ENCODE data around the gene SPTA1.

SPTA1 gene

GRCh38 chr1:158685085-158685484, 1.4 kb downstream of the SPTA1 start:
- no peak for DNase-seq (ENCODE audit: low spot score)

GRCh38 chr1:158681606-158682005, 4.9 kb downstream of the SPTA1 start:
- DNase-seq (ENCODE audit: low spot score), result no peak

- no peak for DNase-seq (ENCODE audit: low spot score)
Observed at GRCh38 chr1:158679289-158679688, 7.2 kb downstream of the SPTA1 start.

GRCh38 chr1:158675563-158676323, 10.8 kb downstream of the SPTA1 start:
- no peak for DNase-seq (ENCODE audit: low spot score)

- DNase-seq (ENCODE audit: low spot score), result no peak
Observed at GRCh38 chr1:158674302-158674701, 12.2 kb downstream of the SPTA1 start.

- no peak for DNase-seq (ENCODE audit: low spot score)
Observed at GRCh38 chr1:158666037-158666436, 20.5 kb downstream of the SPTA1 start.

- DNase-seq (ENCODE audit: low spot score), result no peak
Observed at GRCh38 chr1:158654571-158654970, 31.9 kb downstream of the SPTA1 start.

- DNase-seq (ENCODE audit: low spot score), result no peak
Observed at GRCh38 chr1:158654086-158654485, 32.4 kb downstream of the SPTA1 start.

- no peak for DNase-seq (ENCODE audit: low spot score)
Observed at GRCh38 chr1:158652721-158653334, 33.7 kb downstream of the SPTA1 start.

GRCh38 chr1:158649052-158649451, 37.5 kb downstream of the SPTA1 start:
- no peak for DNase-seq (ENCODE audit: low spot score)

GRCh38 chr1:158646465-158646864, 40.0 kb downstream of the SPTA1 start:
- DNase-seq (ENCODE audit: low spot score), result no peak

GRCh38 chr1:158644449-158644848, 42.1 kb downstream of the SPTA1 start:
- DNase-seq (ENCODE audit: low spot score), result no peak

GRCh38 chr1:158638904-158639303, 47.6 kb downstream of the SPTA1 start:
- DNase-seq (ENCODE audit: low spot score), result no peak

- no peak for DNase-seq (ENCODE audit: low spot score)
Observed at GRCh38 chr1:158638146-158638545, 48.4 kb downstream of the SPTA1 start.

- no peak for DNase-seq (ENCODE audit: low spot score)
Observed at GRCh38 chr1:158613764-158614163, 72.8 kb downstream of the SPTA1 start.

- DNase-seq (ENCODE audit: low spot score), result no peak
Observed at GRCh38 chr1:158611916-158612315, 74.6 kb downstream of the SPTA1 start.

- DNase-seq (ENCODE audit: low spot score), result no peak
Observed at GRCh38 chr1:158607296-158607695, 79.2 kb downstream of the SPTA1 start.

GRCh38 chr1:158604968-158605367, 81.5 kb downstream of the SPTA1 start, which contains the start of gene OR10Z1:
Gene OR10Z1 (plus strand): TSS chr1:158605268. CDS start chr1:158606439, 1,171 bp downstream.
- DNase-seq (ENCODE audit: low spot score), result no peak

GRCh38 chr1:158600735-158601134, 85.8 kb downstream of the SPTA1 start:
- DNase-seq (ENCODE audit: low spot score), result no peak

GRCh38 chr1:158586942-158587341, 99.6 kb downstream of the SPTA1 start:
- DNase-seq (ENCODE audit: low spot score), result no peak

GRCh38 chr1:158583962-158584361, 102.6 kb downstream of the SPTA1 start:
- DNase-seq (ENCODE audit: low spot score), result no peak

- no peak for DNase-seq (ENCODE audit: low spot score)
Observed at GRCh38 chr1:158579733-158580132, 106.8 kb downstream of the SPTA1 start, which contains the start of gene OR10X1. Gene OR10X1 (minus strand): TSS chr1:158579899. CDS start chr1:158579899, 0 bp downstream.

- no peak for DNase-seq (ENCODE audit: low spot score)
Observed at GRCh38 chr1:158577561-158577960, 109.0 kb downstream of the SPTA1 start.

GRCh38 chr1:158572226-158572625, 114.3 kb downstream of the SPTA1 start:
- DNase-seq (ENCODE audit: low spot score), result no peak

All from globus pallidus (tissue), 1 donor.